HG02852 (cell line): ENCODE measurements around the gene PSME2.
A peak's percentile ranks its signal among the peaks of the same experiment; 100 is the strongest.

Source experiments
- ATAC-seq: cut with Tn5 transposase; IDR thresholded peaks from one replicate; pipeline ENCODE4 v1.9.1; 2021; ENCODE audit warnings: mild to moderate bottlenecking, moderate library complexity; ENCODE audit not compliant: unreplicated experiment

PSME2 gene

DNA sequence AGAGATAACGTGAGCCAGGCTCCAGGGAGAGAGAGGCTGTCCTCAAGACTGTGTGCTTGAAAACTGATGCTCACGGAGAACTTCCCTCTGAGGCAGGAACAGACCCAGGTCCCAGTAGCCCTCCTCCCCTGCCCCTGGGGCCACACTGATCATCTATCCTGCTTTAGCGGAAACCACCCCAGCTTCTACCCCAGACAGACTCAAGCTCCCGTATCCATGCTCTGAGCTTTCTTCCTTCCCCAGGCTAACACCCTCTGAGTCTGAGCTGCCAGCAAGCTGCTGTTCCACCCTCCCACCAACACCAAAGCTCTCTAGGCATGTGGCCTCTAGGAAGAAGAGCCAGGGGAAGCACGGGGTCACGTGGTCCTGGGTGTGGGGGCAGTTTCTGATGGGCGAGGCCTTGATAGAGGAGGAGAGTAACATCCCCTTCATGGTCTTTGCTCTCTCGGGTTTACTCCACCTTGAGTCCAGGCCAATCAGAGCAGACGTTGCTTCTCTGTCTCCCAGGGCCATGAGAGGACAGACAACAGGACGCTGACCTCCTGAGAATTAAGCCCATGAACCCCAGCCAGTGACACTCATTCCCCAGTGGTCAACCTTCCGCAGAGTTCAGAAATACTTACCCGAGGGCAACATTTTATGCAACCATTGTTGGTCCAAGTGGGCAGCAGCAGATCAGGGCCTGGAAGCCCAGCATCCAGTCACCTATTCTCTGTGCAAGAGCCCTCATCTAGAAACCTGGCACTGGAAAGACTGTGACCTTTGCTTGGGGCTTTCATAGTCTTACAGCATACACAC, 50.9 kb downstream of the PSME2 start:
- peak; percentile 70 for ATAC-seq

DNA sequence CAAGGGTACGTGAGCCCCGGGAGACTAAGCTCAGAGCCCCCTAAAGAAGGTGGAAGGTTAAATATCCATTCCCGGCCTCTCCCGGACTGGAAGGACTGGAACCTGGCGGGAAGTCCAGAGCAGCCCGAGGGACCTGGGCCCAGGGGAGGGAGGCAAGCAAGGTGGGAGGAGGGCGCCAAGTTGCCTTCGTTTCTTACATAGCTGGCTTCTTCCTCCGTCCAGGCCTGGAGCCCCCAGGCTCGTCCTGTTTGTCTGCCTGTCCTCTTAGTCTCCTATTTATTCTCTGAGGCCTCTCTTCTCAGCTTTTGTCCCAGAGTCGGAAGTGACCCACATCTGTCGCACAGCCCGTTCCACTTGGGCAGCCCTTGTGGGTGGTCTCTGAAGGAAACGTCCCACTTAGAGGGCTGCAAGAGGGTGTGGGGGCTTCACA, 51.6 kb downstream of the PSME2 start:
- no peak for ATAC-seq

DNA sequence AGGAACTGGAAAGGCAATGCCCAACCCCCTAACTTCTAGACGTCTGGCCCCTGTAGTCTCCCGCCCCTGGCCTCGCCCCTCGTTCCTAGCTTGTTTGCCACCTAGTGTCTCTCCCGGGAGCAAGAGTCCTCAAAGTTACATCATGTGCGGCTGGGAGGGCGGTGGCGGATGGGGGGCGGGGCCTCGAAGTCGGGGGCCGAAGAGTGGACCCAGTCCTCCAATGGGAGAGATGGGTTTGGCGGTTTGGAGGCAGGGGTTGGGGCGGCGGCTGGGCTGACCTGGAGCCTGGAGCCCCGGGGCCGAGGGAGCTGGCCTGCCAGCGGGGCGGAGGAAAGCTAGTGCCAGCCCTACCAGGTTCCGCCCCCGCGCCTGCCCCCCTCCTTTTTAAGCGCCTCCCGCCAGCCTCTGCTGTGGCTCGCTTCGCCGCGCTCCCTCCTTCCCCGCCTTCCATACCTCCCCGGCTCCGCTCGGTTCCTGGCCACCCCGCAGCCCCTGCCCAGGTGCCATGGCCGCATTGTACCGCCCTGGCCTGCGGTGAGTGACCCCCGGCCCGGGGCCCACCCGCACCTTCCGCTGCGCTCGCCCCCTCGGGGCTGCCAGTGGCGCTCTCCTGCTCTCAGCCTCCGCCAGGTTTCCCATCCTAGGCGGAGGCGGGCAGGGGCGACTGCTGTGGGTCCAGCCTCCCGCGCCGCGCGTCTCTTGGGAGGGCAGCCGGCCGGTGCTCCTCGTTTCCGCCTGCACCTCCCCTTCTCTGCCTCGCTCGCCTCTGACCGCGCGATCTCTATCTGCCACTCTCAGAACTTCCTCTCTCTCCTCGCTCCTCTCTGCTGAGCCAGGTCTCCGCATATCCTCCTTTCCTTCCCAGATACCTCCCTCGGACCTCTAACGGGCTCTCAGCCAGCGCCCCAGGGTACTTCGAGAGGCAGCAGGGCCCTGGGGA, 52.2 kb downstream of the PSME2 start, which contains the start of gene PCK2:
Gene PCK2 (plus strand): TSS at position 411 of the 940 bp plus-strand sequence. CDS start 95 bp downstream, at position 506.
- peak; percentile 50 for ATAC-seq
